Stimulated activated CD8-positive, alpha-beta memory T cell treated with anti-CD3 and anti-CD28 coated beads, Interleukin-4, amount 100 ng/mL, for 1 hour (primary cell): ENCODE results near the gene ARHGAP24.
"Not testable (repeated sequence)": the region's sequence is repeated elsewhere in the genome, so short reads cannot be mapped to it uniquely, and the experiment has no call there.

ENCODE experiments used
- DNase-seq, 2 donors: peaks; one replicate each; pipeline ENCODE4 v3.0.0-alpha.2; 2020; ENCODE audit warnings: low read depth in 2 of 2, low spot score in 1 of 2

Gene ARHGAP24

DNA sequence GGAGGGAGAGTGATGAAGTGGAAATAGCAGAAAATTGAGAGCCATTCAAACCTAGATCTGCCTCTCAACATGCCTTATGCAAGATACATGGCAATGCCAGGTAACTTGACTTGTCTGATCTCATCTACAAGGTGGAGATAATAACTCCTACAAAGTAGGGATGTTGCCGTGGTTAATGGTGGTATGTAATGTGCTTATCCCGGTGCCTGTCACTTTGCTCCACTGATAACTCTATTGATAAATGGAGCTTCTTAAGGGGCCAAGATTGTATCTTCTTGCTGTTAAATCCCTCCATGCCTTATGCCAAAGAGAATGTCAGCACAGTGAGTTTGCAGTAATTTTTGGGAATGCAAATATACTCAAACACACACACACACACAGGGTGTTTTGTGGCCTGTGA is 529.1 kb downstream of the ARHGAP24 start:
- no peak for DNase-seq

DNA sequence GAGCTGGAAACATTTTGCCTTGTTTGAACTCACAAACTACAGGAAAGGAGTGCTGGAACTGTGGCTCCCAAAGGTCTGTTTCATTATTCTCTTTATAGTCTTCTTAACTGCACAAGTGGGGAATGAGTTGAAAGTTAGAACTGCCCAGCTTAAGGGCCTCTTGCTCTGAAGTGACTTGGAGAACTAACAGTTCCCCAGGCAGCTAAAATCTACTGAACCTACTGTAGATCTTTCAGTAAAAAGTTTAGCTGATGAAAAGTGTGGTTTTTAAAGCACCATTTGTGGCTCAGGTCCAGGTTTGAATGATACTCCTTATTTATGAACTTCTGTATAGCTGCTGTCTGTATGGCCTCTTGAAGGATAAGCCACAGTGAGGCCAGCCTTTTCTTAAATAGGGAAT is 531.1 kb downstream of the ARHGAP24 start:
- DNase-seq = no peak

DNA sequence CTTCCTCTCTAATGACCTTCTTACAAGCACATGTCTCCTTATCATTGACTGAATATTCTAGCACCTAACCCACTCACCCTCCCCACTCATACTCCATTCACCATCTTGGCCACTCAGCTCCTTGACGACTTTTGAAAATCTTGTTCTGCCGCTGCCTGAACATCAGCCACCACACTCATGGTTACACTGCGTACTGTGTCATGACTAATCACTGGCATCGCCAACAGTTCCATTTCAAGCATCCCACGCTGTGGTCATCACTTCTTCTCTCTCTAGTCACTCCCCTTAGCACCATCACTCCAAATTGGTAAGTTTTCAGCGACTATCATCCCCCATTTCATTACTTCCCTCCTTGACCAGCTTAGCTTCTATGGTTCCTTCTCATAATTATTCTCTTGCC is 532.1 kb downstream of the ARHGAP24 start:
- no peak for DNase-seq

DNA sequence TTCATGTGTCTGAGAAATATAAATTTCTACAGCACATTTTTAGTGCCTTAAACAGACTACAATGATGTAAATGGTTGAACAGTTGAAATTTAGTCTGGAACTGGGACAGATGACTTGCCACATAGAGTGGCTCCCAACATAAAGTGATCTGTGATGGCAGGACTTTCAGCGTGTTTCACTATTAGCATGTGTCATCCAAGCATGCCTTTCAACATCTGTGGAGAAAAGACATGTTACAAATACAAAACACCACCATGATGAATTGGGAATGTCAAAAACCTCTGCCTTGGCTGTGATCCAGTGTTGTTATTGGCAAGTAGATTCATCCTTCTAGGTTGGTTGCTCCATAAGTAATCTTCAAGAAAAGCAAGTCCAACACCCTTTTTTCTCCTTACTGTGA is 536.2 kb downstream of the ARHGAP24 start:
- no peak for DNase-seq

DNA sequence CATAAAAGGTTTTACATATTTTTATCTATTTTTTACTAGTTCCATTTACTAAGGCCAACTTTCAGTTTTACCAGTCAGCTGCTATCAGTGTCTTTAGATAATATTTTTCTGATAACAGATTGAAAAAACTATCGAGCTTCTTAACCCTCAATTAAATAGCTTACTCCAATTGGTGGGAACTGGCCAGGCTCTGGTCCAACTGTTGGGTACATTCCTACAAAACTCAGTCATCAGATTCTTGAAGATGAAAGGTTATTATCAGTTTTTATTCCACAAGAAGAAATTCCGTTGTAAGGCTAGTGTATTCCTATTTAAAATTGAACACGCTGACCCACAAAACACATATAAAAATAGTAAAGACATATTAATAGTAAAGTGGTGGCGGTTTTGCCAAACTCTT is 538.7 kb downstream of the ARHGAP24 start:
- DNase-seq = no peak

DNA sequence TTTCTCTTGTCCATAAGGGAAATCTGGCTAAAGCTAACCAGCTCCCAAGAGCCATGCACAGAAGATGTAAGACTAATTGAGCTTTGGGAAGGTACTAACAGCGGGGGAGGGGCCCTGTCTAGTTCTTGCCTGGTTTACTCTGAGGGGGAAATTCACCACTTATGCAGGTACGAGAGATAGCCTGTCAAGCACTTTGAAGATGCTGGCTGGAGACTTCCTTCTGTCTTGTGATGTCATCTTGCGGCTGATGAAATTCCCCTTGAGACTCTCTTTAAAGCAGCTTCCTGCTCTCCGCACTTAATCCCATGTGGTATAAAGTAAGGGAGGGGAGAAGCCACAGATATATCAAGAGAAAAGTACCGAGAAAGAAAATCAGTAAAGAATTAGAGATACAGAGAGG is 539.6 kb downstream of the ARHGAP24 start:
- no peak for DNase-seq

DNA sequence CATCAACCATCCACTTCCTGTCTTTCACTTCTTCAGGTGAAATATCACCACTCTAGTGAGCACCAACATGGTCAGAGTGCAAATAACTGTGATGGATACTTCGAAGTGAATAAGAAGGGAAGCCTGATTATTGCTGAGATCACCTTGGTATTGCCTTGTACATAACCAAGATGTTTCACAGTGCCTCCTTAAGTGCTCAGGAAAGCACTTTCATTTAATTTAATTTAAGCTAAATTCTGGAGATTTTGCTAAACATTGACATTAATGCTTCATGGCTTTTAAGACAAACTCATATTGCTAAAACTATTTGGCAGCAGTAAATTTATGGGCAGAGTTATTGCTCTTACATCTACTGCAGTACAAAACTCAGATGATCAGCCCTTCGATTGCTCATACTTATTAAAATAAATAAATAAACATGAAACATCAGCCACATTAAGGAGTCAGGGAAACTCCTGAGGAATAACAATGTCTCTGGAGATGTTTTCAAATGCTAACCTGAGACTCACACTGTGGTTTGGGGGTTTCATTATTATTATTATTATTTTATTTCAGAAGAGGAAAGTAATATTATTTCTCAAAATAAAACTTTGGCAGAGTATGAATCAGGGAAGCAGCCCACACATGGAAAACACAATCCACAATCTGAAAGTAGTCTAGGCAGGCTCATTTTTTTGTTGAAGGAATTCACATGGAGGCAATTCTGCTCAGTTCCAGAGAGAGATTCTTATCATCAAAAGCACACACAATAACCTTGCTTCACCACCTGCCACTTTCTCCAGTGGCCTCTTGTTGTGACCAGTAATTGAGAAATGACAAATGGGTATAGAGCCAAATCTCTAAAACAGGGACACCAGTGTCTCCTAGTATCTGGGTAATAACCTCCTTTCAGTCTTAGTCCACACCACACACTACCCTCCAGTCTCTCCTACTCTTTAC is 540.7 kb downstream of the ARHGAP24 start:
- DNase-seq = no peak

DNA sequence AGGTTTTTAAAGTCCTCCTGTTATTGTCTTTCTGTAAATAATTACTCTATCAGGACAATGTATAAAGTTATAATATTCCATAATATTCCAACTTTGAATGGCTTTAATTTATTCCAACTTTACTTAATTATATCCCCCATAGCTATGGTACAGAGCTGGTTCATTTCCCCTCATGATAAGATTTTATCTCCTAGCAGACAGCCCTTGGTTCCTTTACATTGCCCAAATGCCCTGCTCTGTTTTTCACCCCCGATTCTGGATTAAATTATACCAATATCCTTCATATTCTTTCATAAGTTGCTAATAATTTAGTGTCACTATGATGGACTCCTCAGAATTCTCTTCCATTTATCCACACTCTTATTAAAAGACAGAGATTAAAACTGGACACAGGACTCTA is 544.4 kb downstream of the ARHGAP24 start:
- DNase-seq = no peak

DNA sequence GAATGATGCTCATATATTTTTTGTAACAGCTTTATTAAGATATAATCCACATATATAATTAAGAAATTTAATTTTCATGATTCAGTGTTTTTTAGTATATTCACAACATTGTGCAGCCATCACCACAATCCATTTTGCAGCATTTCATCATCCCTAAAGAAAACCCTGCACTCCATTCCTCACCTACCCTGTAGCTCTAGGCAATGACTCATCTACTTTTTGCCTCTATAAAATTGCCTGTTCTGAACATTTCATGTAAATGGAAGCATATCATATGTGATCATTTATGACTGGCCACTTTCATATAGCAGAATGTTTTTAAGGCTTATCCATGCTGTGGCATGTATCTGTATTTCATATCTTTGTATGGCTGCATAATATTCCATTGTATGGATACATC is 545.0 kb downstream of the ARHGAP24 start:
- no peak for DNase-seq

DNA sequence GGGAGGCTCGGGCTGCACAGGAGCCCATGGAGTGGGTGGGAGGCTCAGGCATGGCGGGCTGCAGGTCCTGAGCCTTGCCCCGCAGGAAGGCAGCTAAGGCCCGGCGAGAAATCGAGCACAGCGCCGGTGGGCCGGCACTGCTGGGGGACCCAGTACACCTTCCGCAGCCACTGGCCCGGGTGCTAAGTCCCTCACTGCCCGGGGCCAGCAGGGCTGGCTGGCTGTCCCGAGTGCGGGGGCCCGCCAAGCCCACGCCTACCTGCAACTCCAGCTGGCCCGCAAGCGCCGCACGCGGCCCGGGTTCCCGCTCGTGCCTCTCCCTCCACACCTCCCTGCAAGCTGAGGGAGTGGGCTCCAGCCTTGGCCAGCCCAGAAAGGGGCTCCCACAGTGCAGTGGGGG is 546.7 kb downstream of the ARHGAP24 start:
- DNase-seq = not testable (repeated sequence)

DNA sequence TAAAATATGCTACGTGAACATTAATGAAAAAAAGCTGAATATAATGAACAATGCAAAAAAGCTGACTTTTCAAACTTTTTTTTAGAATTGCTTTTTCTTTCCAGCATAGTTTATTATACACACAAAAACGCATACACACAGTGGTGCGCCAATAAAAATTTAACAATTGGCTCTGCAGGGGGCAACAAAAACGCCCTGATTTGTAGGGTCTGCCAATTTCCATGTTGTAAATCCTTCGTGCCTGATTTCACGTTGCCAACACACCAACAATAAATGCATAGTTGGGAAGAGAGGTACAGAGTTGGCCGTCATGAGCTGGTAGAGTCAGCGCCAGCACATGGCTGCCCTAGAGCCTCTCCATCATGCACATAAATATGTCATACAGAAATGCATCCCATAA is 551.8 kb downstream of the ARHGAP24 start:
- no peak for DNase-seq

DNA sequence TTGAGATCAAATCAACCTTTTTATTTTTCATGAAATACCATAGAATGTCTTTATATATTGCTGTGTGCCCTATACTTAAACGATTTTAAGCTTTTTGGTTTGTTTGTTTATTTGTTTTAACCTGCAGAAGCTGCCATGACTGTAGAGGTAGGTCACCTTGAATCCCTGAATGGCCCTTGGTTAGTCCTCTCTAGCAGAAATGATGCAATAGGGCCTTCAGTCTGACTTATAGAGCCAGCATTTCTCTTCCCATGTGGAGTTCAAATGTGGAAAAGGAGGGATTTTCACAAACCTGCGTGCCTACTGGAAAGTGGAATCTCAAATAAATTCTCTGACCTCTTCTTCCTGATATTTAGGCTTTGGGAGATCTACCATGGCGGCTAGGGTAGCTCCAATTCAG is 557.0 kb downstream of the ARHGAP24 start:
- no peak for DNase-seq

DNA sequence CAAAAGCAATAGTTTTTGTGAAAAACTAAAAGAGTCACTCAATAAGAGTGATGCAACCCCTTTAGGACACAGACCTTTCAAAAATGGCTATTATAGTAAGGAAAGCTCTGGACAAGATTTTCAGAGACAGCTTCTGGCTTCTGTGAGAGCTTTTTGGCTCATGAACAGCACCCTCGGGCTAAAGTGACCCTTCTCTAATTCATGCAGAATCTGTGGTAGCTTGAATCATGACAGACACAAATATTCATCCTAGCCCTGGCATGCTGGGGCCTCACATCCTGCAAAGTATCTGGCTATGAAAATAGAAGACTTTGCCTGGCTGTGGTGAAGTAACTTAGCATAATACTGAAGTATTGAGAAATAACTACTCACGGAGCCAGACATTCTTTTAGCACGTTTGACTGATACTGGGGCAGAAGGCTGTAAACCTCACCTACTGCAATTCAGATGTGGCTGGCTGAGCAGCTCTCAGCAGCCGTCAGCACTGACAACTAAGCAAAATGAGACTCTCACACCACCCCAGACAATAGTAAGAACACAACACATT is 557.6 kb downstream of the ARHGAP24 start:
- no peak for DNase-seq

DNA sequence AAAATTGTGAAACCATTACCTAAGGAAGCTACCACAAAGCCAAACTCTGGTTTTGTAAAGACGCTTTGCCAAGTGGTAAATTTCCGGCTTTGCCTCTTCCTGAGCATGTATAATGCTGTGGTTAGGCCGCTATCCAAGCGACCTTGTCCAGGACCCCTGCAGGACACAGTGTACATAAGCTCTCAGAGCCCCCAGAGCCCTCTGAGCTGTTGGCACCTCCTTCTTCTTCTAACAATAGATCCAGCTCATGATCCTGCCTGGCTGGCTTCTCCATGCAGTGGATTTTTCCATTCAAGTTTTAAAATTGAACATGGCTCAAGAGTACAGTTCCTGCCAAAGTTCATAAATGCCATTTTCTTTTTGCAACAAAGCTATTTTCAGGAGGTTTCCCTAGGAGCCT is 558.2 kb downstream of the ARHGAP24 start:
- DNase-seq = no peak

DNA sequence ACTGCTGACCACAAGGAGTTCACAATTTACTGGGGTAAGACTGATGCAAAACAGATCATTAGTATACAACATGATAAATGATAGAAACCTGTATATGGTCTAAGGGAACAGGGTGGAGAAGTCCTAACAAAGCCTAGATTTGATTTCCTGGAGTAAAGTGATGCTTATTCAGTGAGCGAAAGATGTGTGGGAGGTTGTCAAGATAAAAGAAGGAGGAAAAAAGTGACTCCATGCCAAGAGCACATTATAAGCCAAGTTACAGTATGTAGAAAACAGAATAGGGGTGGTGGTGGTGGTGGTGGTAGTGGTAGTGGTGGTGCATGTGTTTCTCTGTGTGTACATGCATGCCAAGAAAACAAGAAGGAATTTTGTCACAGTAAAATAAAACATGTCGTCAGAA is 559.7 kb downstream of the ARHGAP24 start:
- DNase-seq = no peak

DNA sequence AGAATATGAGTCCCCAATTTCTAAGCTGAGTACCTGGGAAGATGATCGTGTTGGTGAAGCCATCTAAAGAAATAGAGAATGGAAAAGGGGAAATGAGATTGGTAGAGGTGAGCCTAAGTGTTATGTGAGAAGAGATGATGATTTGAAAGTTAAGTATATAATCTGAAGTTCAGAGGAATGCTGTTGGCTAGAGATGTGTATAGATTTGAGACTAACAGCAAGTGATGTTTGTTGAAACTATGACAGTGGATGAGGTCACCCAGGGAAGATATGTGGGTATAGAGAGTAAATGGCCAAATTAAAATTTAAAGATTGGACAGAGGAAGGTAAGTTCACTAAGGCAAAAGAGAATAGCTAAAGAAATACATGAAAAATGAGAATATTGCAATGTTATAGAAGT is 560.7 kb downstream of the ARHGAP24 start:
- no peak for DNase-seq

DNA sequence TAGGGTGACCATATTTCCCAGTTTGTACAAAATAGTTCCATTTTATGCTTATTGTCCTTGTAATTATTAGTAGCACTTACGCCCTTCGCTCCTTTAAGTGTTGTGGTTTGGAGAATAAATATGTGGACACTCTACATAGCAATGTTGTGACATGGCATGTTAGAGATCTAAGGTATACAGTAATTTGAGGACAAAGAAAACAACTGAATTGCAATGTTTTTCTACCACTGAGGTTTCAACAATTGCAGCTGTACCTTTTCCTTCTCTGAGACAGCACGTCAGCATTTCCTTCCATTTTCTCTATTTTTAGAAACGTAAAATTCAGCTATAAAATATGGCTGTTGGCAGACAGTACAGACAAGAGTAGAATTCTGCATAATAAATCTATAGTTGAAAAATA is 561.8 kb downstream of the ARHGAP24 start:
- DNase-seq = no peak

DNA sequence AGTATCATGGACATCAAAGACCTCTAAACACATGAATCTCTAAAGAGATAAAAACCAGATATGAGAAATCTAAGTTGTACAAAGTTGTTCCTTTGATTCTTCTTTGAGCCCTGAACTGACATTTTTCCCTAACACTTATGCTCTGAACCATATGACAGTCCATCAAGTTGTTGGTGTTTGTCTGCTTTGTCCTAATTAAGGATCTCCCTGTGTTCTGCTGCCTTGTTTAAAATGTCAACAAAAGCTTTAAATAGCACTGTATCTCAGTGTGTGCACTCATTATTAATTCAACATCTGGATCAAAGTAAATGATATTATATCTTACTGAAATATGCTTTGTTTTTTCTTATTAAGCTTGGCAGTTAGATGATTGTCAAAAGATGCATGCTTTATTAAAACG is 563.1 kb downstream of the ARHGAP24 start:
- no peak for DNase-seq

DNA sequence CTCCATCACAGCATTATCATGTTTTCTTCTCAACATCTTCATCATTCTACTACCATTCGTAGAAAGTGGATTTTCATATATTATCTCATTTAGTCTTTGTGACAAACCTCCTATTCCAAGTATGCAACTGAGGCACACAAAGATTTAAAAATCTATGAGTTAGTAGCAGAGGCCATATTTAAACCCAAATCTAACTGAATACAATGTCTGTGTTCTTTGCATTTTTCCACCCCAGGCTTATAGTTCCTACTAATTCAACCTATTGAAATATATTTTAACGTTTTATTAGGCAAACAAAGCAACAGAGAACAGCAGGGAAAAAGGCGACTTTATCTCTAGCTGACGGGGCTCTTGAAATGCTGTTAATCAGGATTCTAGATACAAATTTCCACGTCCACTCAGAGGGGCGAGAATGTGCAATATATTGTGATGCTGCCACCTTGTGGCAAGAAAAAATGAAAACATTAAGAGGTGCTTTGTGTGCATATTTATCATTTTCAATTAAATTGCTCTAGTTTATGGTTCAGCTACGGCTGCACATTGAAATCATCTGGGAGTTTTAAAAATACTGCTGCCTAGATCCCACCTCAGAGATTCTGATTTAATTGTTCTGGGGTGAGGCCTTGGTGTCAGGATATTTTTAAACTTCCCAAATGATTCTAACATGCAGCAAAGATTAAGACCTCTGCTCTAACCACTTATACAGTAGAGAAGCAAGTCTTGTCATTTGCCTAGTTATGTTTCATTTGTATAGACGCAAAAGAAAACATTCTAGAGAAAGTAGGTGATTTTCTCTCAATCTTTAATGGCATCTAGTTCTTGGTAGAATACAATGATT is 569.0 kb downstream of the ARHGAP24 start:
- no peak for DNase-seq

DNA sequence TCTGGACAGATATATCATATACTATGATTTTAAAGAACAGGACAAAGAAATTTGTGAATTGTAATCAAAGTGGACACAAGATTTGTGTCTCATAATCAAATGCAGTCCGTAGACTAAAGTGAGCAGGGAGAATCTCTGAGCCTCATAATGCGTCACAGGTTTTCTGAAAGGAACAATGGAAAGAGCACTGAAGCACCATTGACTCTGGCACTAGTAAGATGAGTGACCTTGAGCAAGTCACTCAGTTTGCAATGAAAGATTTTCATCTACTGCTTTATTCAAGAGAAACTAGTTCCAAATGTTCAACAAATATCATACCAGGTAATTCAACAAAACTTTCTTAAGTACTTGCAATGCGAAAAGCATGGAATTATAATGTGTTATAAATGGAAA is 569.6 kb downstream of the ARHGAP24 start:
- DNase-seq = no peak

DNA sequence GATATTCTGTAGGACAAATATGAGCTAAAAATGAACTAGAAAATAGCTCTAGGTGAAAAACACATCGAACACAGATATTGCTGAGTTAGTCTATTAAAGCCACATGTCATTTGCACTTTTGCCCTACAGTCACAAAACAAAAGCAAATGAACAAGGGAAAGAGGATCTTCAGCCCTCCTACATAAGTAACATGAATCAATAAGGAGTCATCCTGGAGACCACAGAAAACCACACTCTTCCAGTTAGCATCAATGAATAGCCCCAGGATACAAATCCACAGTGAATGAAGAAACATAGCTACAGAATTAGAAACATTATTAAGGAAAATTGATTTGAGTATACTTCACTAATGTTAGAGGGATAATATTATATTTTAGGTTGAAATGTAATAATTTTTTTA is 573.5 kb downstream of the ARHGAP24 start:
- DNase-seq = no peak

DNA sequence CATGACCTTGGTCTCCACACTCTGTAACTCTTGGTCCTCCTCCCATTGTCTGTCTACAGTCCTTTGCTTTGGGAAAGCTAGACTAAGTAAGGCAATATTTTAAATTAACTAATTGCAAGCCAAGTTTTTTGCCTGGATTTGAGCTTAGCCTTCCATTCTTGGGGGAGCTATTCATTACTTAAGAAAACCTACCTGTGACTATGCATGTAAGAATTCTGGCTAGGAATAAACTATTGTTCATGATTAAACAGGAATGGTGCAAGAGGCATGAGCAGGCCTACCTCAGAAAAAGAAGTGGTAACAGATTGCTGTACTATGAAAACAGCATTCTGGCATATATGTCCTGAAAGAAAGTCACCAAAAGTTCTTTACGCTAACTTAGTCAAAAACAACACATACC is 575.5 kb downstream of the ARHGAP24 start:
- no peak for DNase-seq
